Epithelial cell of esophagus (primary cell): ENCODE data around the gene MFAP5.

Experiments used
- DNase-seq: peaks from one replicate; pipeline ENCODE4 v3.0.0; 2010; ENCODE audit warnings: low read depth
- H3K4me3 ChIP-seq: 2 replicates; pipeline ENCODE4 v1.5.1; 2011; ENCODE audit warnings: mild to moderate bottlenecking, low read length, control low read depth
- CTCF ChIP-seq: IDR thresholded peaks from 2 replicates; pipeline ENCODE4 v1.5.1; 2011; ENCODE audit warnings: low read depth, mild to moderate bottlenecking, low read length, control low read depth, inconsistent platforms; ENCODE audit not compliant: insufficient read depth; ENCODE audit errors: missing control alignments

MFAP5 gene, protein sequence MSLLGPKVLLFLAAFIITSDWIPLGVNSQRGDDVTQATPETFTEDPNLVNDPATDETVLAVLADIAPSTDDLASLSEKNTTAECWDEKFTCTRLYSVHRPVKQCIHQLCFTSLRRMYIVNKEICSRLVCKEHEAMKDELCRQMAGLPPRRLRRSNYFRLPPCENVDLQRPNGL

GRCh38 chr12:8662593-8662992 lies at the start of gene MFAP5:
Gene MFAP5, minus strand, starts transcription at chr12:8662826. Its CDS starts 722 bp downstream, at chr12:8662104.
- H3K4me3 ChIP-seq: peak within 1 kb of the TSS; percentile 13
- TF ChIP-seq CTCF: no peak

GRCh38 chr12:8709124-8709830 lies 46.7 kb upstream of the MFAP5 start:
- DNase-seq: no peak
- TF ChIP-seq CTCF: no peak
- H3K4me3 ChIP-seq: no peak overlapping the region

More at GRCh38 chr12:8662593-8662992, at the start of gene MFAP5:
- DNase-seq: peak; percentile 91

GRCh38 chr12:8702159-8702558 lies 39.5 kb upstream of the MFAP5 start:
- DNase-seq: no peak
- TF ChIP-seq CTCF: no peak
- no peak overlapping the region for H3K4me3 ChIP-seq

DNA sequence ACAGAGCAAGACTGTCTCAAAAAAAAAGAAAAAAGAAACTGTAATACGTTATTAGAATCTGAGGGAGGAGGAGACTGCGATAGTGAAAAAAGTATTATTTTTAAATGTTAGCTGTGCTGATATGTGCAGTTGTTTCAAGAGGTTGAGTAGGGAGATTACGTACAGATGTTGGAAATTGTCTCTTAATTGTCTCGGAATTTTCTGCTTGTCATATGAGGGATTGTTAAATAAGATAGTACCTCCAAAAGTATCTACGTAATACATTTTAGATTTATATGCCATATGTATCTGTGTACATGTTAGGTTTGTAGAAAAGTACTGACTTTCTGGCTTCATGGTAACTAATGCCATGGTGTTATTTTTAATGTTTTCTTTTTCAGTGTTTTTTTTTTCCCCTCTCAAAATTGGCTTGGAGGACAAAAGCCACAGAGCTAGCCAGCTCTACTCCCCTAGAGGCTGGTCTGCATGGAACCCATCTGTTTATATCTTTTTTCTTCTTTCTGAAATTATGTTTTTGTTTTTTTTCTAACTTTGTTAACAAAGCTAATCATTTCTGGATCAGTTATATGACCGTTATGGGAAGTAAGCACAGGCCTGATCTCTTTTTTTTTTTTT lies 38.5 kb upstream of the MFAP5 start:
- no peak for DNase-seq

DNA sequence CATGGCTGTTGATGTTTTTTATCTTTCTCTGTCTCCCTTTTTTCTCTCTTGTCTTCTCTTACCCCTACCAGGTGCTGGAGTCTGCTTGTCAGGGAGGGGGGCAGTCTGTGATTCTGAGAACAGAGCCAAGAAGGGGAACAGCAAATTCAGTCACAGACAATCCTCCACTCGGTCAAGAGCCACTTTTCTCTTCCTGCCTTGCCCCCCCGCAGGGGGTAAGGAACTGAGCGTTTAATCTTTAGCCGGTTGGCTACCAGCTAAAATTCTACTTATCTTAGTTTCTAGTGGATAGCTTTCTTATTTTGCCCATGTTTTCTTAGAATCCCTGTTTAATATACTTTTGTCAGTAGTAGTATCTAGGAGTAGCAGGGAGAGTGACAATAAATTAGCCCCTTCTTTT lies 37.1 kb upstream of the MFAP5 start:
- H3K4me3 ChIP-seq: no peak overlapping the region

More for the DNA sequence above, 38.5 kb upstream of the MFAP5 start:
- no peak overlapping the region for H3K4me3 ChIP-seq
- TF ChIP-seq CTCF: no peak

DNA sequence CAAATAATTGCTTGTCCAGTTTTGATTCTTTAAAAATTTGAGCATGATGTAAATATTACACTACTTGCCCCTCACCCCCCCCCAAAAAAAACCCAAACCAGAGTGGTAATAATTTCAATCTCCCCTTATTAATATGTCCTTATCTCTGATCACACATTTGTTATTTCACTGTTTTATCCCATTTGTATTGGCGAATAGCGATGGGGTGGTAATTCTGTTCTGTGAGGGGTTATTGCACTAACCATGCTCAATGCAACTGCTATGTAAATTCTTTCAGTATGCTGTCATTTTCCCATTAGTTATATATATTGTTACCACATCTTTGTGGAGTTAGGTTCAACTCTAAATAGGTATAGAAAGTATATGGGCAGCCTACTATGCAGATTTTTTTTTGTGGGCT lies 36.3 kb upstream of the MFAP5 start:
- peak; percentile 50 for DNase-seq

More for the DNA sequence above, 37.1 kb upstream of the MFAP5 start:
- DNase-seq: no peak
- no peak for TF ChIP-seq CTCF

More for the DNA sequence above, 36.3 kb upstream of the MFAP5 start:
- H3K4me3 ChIP-seq: peak overlapping the region; percentile 77
- no peak for TF ChIP-seq CTCF
